Epithelial cell of esophagus (primary cell): ENCODE measurements around the gene DCTPP1.

Experiments used
- DNase-seq: peaks from one replicate; pipeline ENCODE4 v3.0.0; 2010; ENCODE audit warnings: low read depth
- H3K4me3 ChIP-seq: 2 replicates; pipeline ENCODE4 v1.5.1; 2011; ENCODE audit warnings: mild to moderate bottlenecking, low read length, control low read depth
- TF ChIP-seq, protein P1 (sequence below): IDR thresholded peaks from 2 replicates; pipeline ENCODE4 v1.5.1; 2011; ENCODE audit warnings: low read depth, mild to moderate bottlenecking, low read length, control low read depth, inconsistent platforms; ENCODE audit not compliant: insufficient read depth; ENCODE audit errors: missing control alignments

DCTPP1 gene

GRCh38 chr16:30379158-30379783, 50.6 kb downstream of the DCTPP1 start:
- peak overlapping the region; percentile 70 for H3K4me3 ChIP-seq
- no peak for DNase-seq
- TF ChIP-seq, protein P1, sequence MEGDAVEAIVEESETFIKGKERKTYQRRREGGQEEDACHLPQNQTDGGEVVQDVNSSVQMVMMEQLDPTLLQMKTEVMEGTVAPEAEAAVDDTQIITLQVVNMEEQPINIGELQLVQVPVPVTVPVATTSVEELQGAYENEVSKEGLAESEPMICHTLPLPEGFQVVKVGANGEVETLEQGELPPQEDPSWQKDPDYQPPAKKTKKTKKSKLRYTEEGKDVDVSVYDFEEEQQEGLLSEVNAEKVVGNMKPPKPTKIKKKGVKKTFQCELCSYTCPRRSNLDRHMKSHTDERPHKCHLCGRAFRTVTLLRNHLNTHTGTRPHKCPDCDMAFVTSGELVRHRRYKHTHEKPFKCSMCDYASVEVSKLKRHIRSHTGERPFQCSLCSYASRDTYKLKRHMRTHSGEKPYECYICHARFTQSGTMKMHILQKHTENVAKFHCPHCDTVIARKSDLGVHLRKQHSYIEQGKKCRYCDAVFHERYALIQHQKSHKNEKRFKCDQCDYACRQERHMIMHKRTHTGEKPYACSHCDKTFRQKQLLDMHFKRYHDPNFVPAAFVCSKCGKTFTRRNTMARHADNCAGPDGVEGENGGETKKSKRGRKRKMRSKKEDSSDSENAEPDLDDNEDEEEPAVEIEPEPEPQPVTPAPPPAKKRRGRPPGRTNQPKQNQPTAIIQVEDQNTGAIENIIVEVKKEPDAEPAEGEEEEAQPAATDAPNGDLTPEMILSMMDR = no peak

DNA sequence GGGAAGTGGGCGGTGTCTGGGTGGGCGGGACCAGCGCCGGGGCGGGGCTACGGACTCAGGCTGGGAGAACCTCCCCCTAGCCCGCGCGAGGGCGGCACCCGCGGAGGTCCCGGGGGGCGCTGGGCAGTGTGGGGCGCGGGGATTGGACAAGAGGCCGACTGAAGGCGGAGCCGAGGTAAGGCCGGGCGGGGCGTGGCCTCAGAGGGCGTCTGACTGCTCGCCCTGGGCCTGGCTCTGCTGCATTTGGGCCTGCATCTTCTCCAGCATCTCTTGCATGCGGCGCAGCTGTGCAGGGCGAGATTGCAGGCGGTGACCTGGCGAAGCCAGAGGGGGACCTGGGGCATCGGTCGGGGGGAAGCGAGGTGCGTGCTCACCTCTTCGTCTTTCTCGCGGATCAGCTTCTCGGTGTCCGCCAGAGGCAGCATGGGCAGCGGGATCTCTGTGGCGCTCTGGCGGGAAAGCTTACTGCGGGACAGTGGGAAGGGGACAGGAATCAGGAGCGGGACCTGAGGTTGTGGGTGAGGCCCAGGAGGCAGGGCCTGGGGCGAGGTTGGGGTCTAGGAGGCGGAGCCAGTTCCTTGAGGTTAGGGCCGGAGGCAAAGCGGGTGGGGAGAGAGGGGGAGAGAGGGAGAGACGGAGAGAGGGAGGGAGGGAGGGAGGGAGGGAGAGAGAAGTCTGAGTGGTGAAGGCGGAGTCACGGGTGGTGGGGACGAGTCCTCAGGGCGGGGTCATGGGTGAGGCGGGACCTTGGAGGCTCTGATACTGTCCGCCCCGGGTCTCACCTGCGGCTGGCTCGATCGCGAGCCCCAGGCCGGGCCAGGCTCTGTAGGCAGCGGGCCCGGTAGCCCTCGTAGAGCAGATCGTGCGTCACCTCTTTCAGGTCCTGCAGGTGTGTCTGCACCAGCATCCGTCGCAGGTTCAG, 51.3 kb downstream of the DCTPP1 start:
- DNase-seq = peak; percentile 99
- H3K4me3 ChIP-seq = peak overlapping the region; percentile 70
- TF ChIP-seq, protein P1 = peak; percentile 35

DNA sequence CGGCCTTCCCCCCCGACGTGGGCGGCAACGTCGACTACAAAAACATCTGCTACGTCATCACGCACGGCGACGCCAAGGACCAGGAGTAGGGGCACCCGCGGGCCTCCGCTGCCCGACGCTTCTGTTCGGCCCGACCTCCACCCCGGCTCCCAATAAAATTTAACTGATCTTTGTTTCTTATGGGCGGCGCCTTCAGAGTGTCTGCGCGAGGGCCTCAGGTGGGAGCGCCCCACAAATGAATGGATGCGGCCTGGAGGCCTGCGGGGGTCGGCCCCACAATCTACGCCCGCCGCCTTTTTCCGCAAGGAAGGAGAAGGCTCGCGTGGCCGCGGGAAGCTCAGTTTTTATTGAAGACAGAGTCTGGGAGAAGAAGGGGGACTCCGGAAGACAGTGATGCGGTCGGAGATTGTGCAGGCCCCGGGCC, 52.0 kb downstream of the DCTPP1 start:
- TF ChIP-seq, protein P1 = no peak
- H3K4me3 ChIP-seq = peak overlapping the region; percentile 70
- DNase-seq = peak; percentile 78

DNA sequence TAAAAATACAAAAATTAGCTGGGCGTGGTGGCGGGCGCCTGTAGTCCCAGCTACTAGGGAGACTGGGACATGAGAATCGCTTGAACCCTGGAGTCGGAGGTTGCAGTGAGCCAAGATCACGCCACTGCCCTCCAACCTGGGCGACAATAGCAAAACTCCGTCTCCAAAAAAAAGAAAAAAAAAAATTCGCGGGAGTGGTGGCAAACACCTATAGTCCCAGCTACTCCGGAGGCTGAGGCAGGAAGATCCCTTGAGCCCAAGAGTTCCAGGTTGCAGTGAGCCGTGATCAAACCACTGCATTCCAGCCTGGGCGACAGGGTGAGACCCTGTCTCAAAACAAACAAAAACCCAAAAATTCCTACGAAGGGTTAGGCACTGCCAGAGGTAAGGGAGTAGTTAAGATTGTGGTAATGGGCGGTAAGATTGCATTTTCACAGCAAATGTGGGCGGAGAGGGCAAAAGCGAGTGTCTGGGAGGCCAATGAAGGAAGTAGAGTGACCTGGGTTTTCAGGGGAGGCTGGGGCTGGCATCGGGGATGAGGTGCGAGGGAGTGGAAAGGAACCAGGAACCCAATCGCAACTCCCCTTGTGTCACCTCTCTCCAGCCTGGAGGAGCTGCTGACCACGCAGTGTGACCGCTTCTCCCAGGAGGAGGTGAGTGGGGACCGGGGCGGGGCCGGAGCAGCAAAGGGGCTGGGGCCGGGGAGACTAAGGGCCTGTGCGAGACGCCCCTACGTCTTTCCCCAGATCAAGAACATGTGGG, 52.6 kb downstream of the DCTPP1 start:
- TF ChIP-seq, protein P1 = no peak
- peak overlapping the region; percentile 70 for H3K4me3 ChIP-seq
- no peak for DNase-seq

- no peak overlapping the region for H3K4me3 ChIP-seq
- no peak for DNase-seq
- TF ChIP-seq, protein P1 = no peak
Measured at GRCh38 chr16:30376461-30376902, 53.3 kb downstream of the DCTPP1 start.

- no peak for DNase-seq
- TF ChIP-seq, protein P1 = no peak
- H3K4me3 ChIP-seq = no peak overlapping the region
Measured at GRCh38 chr16:30375864-30376263, 54.0 kb downstream of the DCTPP1 start.
